ENCODE results near the gene DNM2.
A peak's percentile ranks its signal among the peaks of the same experiment; 100 is the strongest.

DNM2 gene

GRCh38 chr19:10760273-10760944, 42.5 kb downstream of the DNM2 start:
- Mint-ChIP-seq H3K4me3 (peak overlapping the region; percentile 52), H3K27me3 (no peaks in the 10 kb centered on the region), H3K36me3 (peaks cover 77% of the 10 kb centered on the region), H3K4me1 (peaks cover 91% of the 10 kb centered on the region), H3K9me3 (peaks cover 10% of the 10 kb centered on the region), H3K27ac (peak overlapping the region; percentile 89)
- CTCF ChIA-PET = interaction anchor here (0.9 to 4.8 kb wide), 4 partner anchors 9 to 104 kb away, joined by 3 to 28 read pairs (median 9); partner anchors contain the start of gene DNM2
- peak; percentile 48 for DNase-seq

- Mint-ChIP-seq H3K36me3 (peaks cover 71% of the 10 kb centered on the region), H3K27me3 (no peaks in the 10 kb centered on the region), H3K4me3 (no peak overlapping the region), H3K27ac (peak overlapping the region; percentile 93), H3K4me1 (peaks cover 82% of the 10 kb centered on the region), H3K9me3 (peaks cover 10% of the 10 kb centered on the region)
- CTCF ChIA-PET = interaction anchor here (0.6 to 4.8 kb wide), 5 partner anchors 9 to 102 kb away, joined by 3 to 28 read pairs (median 3); partner anchors contain the start of gene DNM2
- no peak for DNase-seq
These were observed 43.8 kb downstream of the DNM2 start for GRCh38 chr19:10761443-10762250.

GRCh38 chr19:10762656-10763055, 44.8 kb downstream of the DNM2 start:
- Mint-ChIP-seq H3K36me3 (peaks cover 64% of the 10 kb centered on the region), H3K4me3 (peak overlapping the region; percentile 42), H3K9me3 (peaks cover 10% of the 10 kb centered on the region), H3K27ac (peak overlapping the region; percentile 93), H3K27me3 (no peaks in the 10 kb centered on the region), H3K4me1 (peaks cover 77% of the 10 kb centered on the region)
- DNase-seq = peak; percentile 78
- CTCF ChIA-PET = interaction anchor here (0.6 to 4.8 kb wide), 3 partner anchors 8 to 45 kb away, joined by 3 to 28 read pairs (median 8); partner anchors contain the start of gene DNM2

GRCh38 chr19:10763411-10763810, 45.5 kb downstream of the DNM2 start:
- peak overlapping the region; percentile 42 for H3K4me3 Mint-ChIP-seq
- peaks cover 78% of the 10 kb centered on the region for H3K4me1 Mint-ChIP-seq
- no peaks in the 10 kb centered on the region for H3K27me3 Mint-ChIP-seq
- H3K36me3 Mint-ChIP-seq = peaks cover 65% of the 10 kb centered on the region
- peaks cover 7% of the 10 kb centered on the region for H3K9me3 Mint-ChIP-seq
- CTCF ChIA-PET = interaction anchor here (0.6 kb wide), 1 partner anchor 30 kb away, joined by 3 read pairs; no protein-coding TSS in a partner anchor
- peak overlapping the region; percentile 93 for H3K27ac Mint-ChIP-seq
- DNase-seq = no peak

- Mint-ChIP-seq H3K4me1 (peaks cover 78% of the 10 kb centered on the region), H3K27ac (peak overlapping the region; percentile 93), H3K27me3 (no peaks in the 10 kb centered on the region), H3K4me3 (peak overlapping the region; percentile 42), H3K9me3 (peaks cover 3% of the 10 kb centered on the region), H3K36me3 (peaks cover 65% of the 10 kb centered on the region)
- DNase-seq = no peak
- CTCF ChIA-PET = interaction anchor here (0.6 kb wide), 1 partner anchor 31 kb away, joined by 3 read pairs; no protein-coding TSS in a partner anchor
These were observed 46.0 kb downstream of the DNM2 start for GRCh38 chr19:10763828-10764339.

- H3K4me1 Mint-ChIP-seq = peaks cover 78% of the 10 kb centered on the region
- H3K4me3 Mint-ChIP-seq = no peak overlapping the region
- no peak for DNase-seq
- H3K9me3 Mint-ChIP-seq = no peaks in the 10 kb centered on the region
- CTCF ChIA-PET = no interaction called here
- peak overlapping the region; percentile 93 for H3K27ac Mint-ChIP-seq
- H3K36me3 Mint-ChIP-seq = peaks cover 61% of the 10 kb centered on the region
- no peaks in the 10 kb centered on the region for H3K27me3 Mint-ChIP-seq
These were observed 46.5 kb downstream of the DNM2 start for GRCh38 chr19:10764340-10764894.

GRCh38 chr19:10766049-10766623, 48.3 kb downstream of the DNM2 start:
- Mint-ChIP-seq H3K27me3 (no peaks in the 10 kb centered on the region), H3K4me3 (no peak overlapping the region), H3K4me1 (peaks cover 70% of the 10 kb centered on the region), H3K27ac (peak overlapping the region; percentile 45), H3K9me3 (no peaks in the 10 kb centered on the region), H3K36me3 (peaks cover 55% of the 10 kb centered on the region)
- CTCF ChIA-PET = interaction anchor here (1.3 kb wide), 1 partner anchor 47 kb away, joined by 3 read pairs; no protein-coding TSS in a partner anchor
- no peak for DNase-seq

- Mint-ChIP-seq H3K36me3 (peaks cover 50% of the 10 kb centered on the region), H3K9me3 (no peaks in the 10 kb centered on the region), H3K4me3 (no peak overlapping the region), H3K27ac (peak overlapping the region; percentile 70), H3K4me1 (peaks cover 64% of the 10 kb centered on the region), H3K27me3 (no peaks in the 10 kb centered on the region)
- CTCF ChIA-PET = interaction anchor here (1.3 to 1.5 kb wide), 2 partner anchors 48 to 50 kb away, joined by 3 to 9 read pairs; partner anchors contain the start of gene DNM2
- no peak for DNase-seq
These were observed 48.9 kb downstream of the DNM2 start for GRCh38 chr19:10766671-10767201.

GRCh38 chr19:10767726-10768125, 49.8 kb downstream of the DNM2 start:
- CTCF ChIA-PET = interaction anchor here (1.1 to 1.5 kb wide), 2 partner anchors 8 to 51 kb away, joined by 3 to 9 read pairs; partner anchors contain the start of gene DNM2
- no peaks in the 10 kb centered on the region for H3K9me3 Mint-ChIP-seq
- H3K4me3 Mint-ChIP-seq = no peak overlapping the region
- peaks cover 47% of the 10 kb centered on the region for H3K36me3 Mint-ChIP-seq
- DNase-seq = no peak
- H3K4me1 Mint-ChIP-seq = peaks cover 60% of the 10 kb centered on the region
- H3K27me3 Mint-ChIP-seq = no peaks in the 10 kb centered on the region
- peak overlapping the region; percentile 19 for H3K27ac Mint-ChIP-seq

GRCh38 chr19:10768369-10768768, 50.5 kb downstream of the DNM2 start:
- CTCF ChIA-PET = interaction anchor here (1.1 to 3.0 kb wide), 4 partner anchors 9 to 51 kb away, joined by 3 to 17 read pairs (median 6); partner anchors contain the start of gene DNM2
- H3K4me3 Mint-ChIP-seq = no peak overlapping the region
- no peaks in the 10 kb centered on the region for H3K9me3 Mint-ChIP-seq
- no peaks in the 10 kb centered on the region for H3K27me3 Mint-ChIP-seq
- H3K36me3 Mint-ChIP-seq = peaks cover 43% of the 10 kb centered on the region
- no peak for DNase-seq
- H3K4me1 Mint-ChIP-seq = peaks cover 54% of the 10 kb centered on the region
- peak overlapping the region; percentile 49 for H3K27ac Mint-ChIP-seq

GRCh38 chr19:10768936-10769335, 51.1 kb downstream of the DNM2 start:
- peaks cover 40% of the 10 kb centered on the region for H3K36me3 Mint-ChIP-seq
- CTCF ChIA-PET = interaction anchor here (0.6 to 3.2 kb wide), 4 partner anchors 8 to 67 kb away, joined by 3 to 17 read pairs (median 6); partner anchors contain the start of genes DNM2 and TMED1
- H3K4me1 Mint-ChIP-seq = peaks cover 51% of the 10 kb centered on the region
- H3K9me3 Mint-ChIP-seq = no peaks in the 10 kb centered on the region
- peak overlapping the region; percentile 76 for H3K27ac Mint-ChIP-seq
- no peaks in the 10 kb centered on the region for H3K27me3 Mint-ChIP-seq
- no peak overlapping the region for H3K4me3 Mint-ChIP-seq
- no peak for DNase-seq

GRCh38 chr19:10769533-10770491, 51.9 kb downstream of the DNM2 start:
- CTCF ChIA-PET = interaction anchor here (0.6 to 3.2 kb wide), 5 partner anchors 8 to 66 kb away, joined by 3 to 17 read pairs (median 3); partner anchors contain the start of genes DNM2 and TMED1
- H3K9me3 Mint-ChIP-seq = no peaks in the 10 kb centered on the region
- H3K27me3 Mint-ChIP-seq = no peaks in the 10 kb centered on the region
- H3K4me1 Mint-ChIP-seq = peaks cover 45% of the 10 kb centered on the region
- DNase-seq = peak; percentile 53
- H3K27ac Mint-ChIP-seq = peak overlapping the region; percentile 76
- no peak overlapping the region for H3K4me3 Mint-ChIP-seq
- H3K36me3 Mint-ChIP-seq = peaks cover 35% of the 10 kb centered on the region
